Measurements from ENCODE around the gene CDH23.

DNA sequence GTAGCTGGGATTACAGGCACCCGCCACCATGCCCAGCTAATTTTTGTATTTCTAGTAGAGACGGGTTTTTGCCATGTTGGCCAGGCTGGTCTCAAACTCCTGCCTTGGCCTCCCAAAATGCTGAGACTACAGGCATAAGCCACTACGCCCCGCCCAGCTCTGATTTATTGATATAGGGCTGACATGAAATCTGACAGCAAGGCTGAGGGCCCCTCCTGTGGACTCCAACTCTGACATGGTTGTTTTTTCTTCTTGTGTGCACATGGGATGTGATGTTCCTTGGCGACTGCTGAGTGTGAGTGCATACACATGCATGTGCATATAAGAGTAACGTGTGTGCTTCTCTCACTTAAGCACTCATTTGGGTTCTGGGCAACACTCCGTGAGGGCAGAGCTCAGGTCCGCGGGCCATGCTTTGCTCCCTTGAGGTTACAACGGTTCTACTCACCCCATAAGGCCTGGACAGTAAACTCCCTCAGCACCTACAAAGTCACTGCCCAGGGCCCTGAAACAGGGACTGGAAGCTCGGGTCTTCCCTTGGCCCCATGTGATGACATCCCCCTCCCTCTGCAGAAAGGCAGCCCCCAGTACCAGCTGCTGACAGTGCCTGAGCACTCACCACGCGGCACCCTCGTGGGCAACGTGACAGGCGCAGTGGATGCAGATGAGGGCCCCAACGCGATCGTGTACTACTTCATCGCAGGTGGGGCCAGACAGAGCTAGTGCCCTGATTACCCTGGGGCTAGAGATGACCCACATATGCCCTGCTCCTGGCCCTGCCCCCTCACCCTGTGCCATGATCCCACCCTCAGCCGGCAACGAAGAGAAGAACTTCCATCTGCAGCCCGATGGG lies 410.2 kb downstream of the CDH23 start:
- TF ChIP-seq EZH2 (optimal IDR thresholded peaks at IDR 0.05; ENCODE audit: low read depth, low read length), result no peak
- TF ChIP-seq, protein P1, sequence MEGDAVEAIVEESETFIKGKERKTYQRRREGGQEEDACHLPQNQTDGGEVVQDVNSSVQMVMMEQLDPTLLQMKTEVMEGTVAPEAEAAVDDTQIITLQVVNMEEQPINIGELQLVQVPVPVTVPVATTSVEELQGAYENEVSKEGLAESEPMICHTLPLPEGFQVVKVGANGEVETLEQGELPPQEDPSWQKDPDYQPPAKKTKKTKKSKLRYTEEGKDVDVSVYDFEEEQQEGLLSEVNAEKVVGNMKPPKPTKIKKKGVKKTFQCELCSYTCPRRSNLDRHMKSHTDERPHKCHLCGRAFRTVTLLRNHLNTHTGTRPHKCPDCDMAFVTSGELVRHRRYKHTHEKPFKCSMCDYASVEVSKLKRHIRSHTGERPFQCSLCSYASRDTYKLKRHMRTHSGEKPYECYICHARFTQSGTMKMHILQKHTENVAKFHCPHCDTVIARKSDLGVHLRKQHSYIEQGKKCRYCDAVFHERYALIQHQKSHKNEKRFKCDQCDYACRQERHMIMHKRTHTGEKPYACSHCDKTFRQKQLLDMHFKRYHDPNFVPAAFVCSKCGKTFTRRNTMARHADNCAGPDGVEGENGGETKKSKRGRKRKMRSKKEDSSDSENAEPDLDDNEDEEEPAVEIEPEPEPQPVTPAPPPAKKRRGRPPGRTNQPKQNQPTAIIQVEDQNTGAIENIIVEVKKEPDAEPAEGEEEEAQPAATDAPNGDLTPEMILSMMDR (IDR thresholded peaks at IDR 0.05; ENCODE audit: low read length), result no peak
- no peak for TF ChIP-seq EZH2phosphoT487 (IDR thresholded peaks at IDR 0.05; ENCODE audit: low read length)

All from MM.1S (cell line).